GM20000 (cell line): ENCODE measurements around the gene ANKRD2.
A peak's percentile ranks its signal among the peaks of the same experiment; 100 is the strongest.

Source experiments
- DNase-seq: peaks from one replicate; pipeline ENCODE4 v3.0.0; 2012; ENCODE audit warnings: low spot score
- TF ChIP-seq, protein P1 (sequence below): IDR thresholded peaks from 2 replicates; pipeline ENCODE4 v1.5.1; 2012; ENCODE audit warnings: mild to moderate bottlenecking, control low read depth; ENCODE audit errors: extremely low read depth, missing control alignments

ANKRD2 gene

DNA sequence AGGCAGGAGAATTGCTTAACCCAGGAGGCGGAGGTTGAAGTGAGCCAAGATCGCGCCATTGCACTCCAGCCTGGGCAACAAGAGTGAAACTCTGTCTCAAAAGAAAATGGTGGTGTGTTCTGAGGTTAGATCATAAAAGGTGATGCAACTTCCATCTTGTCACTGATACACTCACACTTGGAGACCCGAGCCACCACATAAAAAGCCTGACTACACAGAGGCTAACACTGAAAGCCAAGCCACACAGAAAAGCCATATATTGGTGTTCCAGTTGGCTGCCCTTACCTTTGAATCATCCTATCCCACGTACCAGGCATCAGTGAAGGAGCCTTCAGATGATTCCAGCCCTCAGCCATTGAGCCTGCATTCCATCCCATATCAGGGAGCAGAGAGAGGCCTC is 56.7 kb downstream of the ANKRD2 start:
- TF ChIP-seq, protein P1, sequence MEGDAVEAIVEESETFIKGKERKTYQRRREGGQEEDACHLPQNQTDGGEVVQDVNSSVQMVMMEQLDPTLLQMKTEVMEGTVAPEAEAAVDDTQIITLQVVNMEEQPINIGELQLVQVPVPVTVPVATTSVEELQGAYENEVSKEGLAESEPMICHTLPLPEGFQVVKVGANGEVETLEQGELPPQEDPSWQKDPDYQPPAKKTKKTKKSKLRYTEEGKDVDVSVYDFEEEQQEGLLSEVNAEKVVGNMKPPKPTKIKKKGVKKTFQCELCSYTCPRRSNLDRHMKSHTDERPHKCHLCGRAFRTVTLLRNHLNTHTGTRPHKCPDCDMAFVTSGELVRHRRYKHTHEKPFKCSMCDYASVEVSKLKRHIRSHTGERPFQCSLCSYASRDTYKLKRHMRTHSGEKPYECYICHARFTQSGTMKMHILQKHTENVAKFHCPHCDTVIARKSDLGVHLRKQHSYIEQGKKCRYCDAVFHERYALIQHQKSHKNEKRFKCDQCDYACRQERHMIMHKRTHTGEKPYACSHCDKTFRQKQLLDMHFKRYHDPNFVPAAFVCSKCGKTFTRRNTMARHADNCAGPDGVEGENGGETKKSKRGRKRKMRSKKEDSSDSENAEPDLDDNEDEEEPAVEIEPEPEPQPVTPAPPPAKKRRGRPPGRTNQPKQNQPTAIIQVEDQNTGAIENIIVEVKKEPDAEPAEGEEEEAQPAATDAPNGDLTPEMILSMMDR = no peak
- no peak for DNase-seq

DNA sequence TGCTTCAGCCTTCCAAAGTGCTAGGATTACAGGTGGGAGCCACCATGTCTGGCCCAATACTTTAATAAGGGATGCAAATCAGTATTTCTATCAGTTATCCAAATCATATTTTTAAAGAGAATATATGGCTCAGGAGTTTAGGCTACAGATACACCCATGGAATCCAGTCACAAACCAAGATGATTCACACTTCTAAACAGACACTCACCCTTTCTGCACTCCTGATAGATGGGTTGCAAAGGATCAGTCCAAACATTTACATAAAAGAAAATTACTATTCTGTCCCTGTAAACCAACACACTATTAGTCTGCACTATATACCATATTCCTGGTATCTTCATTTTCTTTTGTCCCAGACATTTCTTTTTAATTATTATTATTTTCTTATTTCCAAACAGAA is 58.5 kb downstream of the ANKRD2 start:
- no peak for DNase-seq
- TF ChIP-seq, protein P1 = no peak

DNA sequence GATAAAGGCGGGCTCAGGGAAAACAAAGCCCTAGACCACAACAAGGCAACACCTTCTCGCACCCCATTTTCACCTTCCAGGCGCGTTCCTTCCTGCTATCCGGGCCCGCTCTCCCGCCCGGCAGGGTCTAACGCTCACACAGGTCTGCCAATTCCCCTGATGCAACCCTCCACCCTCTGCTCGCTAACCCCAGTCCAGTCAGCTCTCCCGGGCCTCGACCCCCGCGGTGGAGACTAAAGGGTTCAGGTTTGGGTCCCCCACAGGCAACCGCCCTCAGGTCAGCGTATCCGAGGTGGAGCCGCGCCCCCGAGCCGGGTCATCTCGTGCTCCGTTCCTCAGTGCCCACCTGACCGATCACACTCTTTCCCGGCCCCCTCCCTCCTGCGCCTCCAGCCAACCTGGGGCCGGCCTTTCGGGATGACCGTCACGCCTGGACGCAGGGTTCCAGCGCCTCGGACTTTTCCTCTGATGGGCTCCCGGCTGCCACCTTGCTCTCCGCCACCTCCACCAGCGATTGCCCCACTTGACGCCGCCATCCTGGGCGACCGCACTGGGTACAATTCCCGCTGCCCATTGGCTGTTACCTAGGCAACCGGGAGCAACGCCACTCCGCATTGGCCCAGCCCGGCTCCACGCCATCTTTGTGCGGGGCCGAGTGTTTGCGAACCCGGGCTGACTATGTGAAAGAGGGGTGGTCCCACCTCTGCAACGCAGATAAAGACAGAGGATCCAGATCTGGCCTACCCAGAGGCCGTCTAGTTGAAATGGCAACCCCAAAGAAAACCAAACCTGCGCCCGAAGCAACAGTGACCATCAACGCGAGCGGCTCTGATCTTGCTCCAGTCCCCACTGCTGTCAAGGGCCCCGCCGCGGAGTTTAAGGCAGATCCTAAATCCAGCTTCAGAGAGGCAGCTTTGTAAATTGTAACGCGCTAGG is 60.6 kb downstream of the ANKRD2 start, which contains the start of gene MORN4:
MORN4 (minus strand) TSS at position 552 of the 936 bp plus-strand sequence. CDS start 13,847 bp downstream, outside the sequence.
- DNase-seq = peak; percentile 89

More for the DNA sequence above, 60.6 kb downstream of the ANKRD2 start, which contains the start of gene MORN4:
- TF ChIP-seq, protein P1 = no peak
